AG04450 (cell line): ENCODE results near the gene LECT2. TPM values are rescaled to one million over a fixed set of nuclear protein-coding genes. Genes with fewer than 3 reads are reported as not detected.

ENCODE experiments used
- CTCF ChIA-PET: fragments of 300-600, 350-600 bp; formaldehyde crosslinking; extraction: SDS; loops from one replicate; lab custom pipeline; 2022; ENCODE audit warnings: antibody characterized with exemption, inconsistent platforms; lab: Charles Lee
- POLR2A ChIA-PET: fragments of 350-600 bp; formaldehyde crosslinking; extraction: SDS; loops from one replicate; lab custom pipeline; 2021; ENCODE audit warnings: antibody characterized with exemption, inconsistent platforms; lab: Yijun Ruan, JAX
- DNase-seq: peaks from one replicate; pipeline ENCODE4 v3.0.0-alpha.2; 2011; ENCODE audit warnings: low read depth, low spot score
- H3K27ac ChIP-seq: one replicate; pipeline ENCODE4 v1.5.1; 2012; ENCODE audit warnings: low read depth, low read length, control low read depth
- H3K27me3 ChIP-seq: one replicate; pipeline ENCODE4 v1.6.0; 2012; ENCODE audit warnings: low read length; ENCODE audit not compliant: control insufficient read depth, insufficient read depth
- H3K4me3 ChIP-seq: 2 replicates; pipeline ENCODE4 v1.5.1; 2011; ENCODE audit warnings: mild to moderate bottlenecking, low read depth, low read length, control low read depth
- H3K9me3 ChIP-seq: 2 replicates; pipeline ENCODE4 v1.5.1; 2012; ENCODE audit warnings: low read length; ENCODE audit not compliant: control insufficient read depth, insufficient read depth
- CTCF ChIP-seq: IDR thresholded peaks from 2 replicates; pipeline ENCODE4 v1.5.1; 2011; ENCODE audit warnings: low read depth, low read length, control low read depth, inconsistent platforms
- polyA plus RNA-seq: library from polyadenylated mRNA; depleted of rRNA; stranded (reverse); fragments of >200 nt; gene quantifications from 2 replicates; pipeline ENCODE4 v1.2.3, GENCODE V29; 2011

LECT2 gene
- polyA plus RNA-seq, 1 experiment = not detected

DNA sequence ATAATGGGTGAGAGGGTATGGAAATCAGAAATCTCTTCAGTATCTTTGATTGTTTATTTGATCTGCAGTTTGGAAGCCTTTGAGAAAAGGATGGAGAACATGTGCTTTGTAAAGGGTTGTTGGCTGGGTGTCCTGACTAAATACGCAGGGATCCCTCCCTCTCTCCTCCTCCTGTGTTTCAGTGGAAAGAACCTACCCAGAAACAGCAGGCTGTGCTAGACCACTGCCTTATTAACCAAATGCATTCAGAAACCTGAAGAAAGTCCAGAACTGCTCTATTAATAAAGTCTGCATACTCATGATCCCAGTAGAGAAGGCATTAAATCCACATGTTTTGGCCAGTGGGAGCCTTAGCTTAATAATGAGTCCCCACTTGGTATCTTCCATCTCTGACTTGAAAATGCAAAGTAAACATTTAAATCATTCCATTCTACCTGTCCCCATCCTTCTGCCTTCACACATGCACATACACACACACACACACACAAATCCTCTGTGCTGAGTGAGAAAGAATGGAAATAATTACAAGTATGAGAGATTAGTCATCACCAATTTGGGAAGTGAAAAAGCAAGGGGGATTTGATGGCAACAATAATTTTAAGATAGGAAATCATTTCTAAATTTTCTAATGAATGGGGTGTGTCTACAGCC, 10.0 kb upstream of the LECT2 start:
- ChIA-PET CTCF (no interaction called here), POLR2A (no interaction called here)
- DNase-seq = no peak

GRCh38 chr5:135955525-135955924, 742 bp upstream of the LECT2 start:
- ChIA-PET POLR2A (no interaction called here), CTCF (interaction anchor here (1.3 to 2.3 kb wide), 2 partner anchors 11 to 103 kb away, joined by 3 to 19 read pairs; no protein-coding TSS in a partner anchor)
- Histone ChIP-seq H3K4me3 (no peak overlapping the region), H3K27me3 (no peaks in the 10 kb centered on the region), H3K27ac (no peak overlapping the region), H3K9me3 (no peaks in the 10 kb centered on the region)
- TF ChIP-seq CTCF = no peak
- DNase-seq = no peak

More for the DNA sequence above, 10.0 kb upstream of the LECT2 start:
- TF ChIP-seq CTCF = peak; percentile 26; the same call in 1 of the 2 replicates
- Histone ChIP-seq H3K27me3 (no peaks in the 10 kb centered on the region), H3K27ac (no peak overlapping the region), H3K4me3 (no peak overlapping the region), H3K9me3 (no peaks in the 10 kb centered on the region)

DNA sequence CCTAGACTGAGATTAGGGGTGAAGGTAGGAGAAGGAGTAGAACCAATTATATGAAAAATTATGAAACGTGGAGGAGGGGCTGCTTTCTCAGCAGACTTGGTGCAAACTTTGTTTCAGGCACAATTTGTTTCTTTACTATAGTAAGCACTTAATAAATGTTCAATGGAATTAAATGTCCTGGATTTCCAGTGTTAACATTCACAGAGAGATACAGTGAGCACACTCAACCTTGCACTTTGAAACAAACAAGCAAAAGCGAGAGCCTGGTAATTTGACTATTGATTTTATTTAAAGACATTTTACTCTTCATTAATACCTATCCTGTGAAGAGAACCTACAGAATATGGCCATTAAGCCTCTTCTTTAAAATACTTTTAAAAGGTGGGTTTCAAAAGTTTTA, 933 bp downstream of the LECT2 start:
- ChIA-PET POLR2A (no interaction called here), CTCF (no interaction called here)
- no peaks in the 10 kb centered on the region for H3K9me3 ChIP-seq
- H3K27me3 ChIP-seq = no peaks in the 10 kb centered on the region
- DNase-seq = no peak
- H3K27ac ChIP-seq = no peak overlapping the region
- TF ChIP-seq CTCF = no peak
- no peak overlapping the region for H3K4me3 ChIP-seq

DNA sequence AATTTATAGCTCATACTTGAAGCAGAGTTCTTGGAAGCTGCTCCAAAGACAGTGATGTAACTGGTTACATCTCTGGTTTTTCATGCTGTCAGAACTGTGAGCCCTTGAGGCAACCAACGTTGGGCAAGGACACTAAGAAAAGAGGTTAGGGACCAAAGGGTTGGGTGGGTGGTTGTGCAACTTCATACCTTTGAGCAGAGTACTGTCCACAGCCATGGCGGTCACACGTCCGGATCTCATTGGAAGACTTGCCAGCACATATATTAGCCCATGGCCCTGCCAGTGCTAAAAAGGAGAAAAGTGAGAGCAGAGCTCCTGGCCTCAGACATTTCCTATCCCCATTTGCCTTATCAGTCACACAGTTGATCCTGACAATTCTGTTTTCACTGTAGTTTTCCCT, 2.1 kb downstream of the LECT2 start:
- H3K27ac ChIP-seq = no peak overlapping the region
- no peaks in the 10 kb centered on the region for H3K27me3 ChIP-seq
- no peaks in the 10 kb centered on the region for H3K9me3 ChIP-seq
- CTCF ChIA-PET = interaction anchor here (0.5 to 0.7 kb wide), 2 partner anchors 7 to 99 kb away, joined by 3 to 4 read pairs; no protein-coding TSS in a partner anchor
- no peak for DNase-seq
- H3K4me3 ChIP-seq = no peak overlapping the region
- POLR2A ChIA-PET = no interaction called here
- no peak for TF ChIP-seq CTCF

- ChIA-PET POLR2A (no interaction called here), CTCF (interaction anchor here (2.2 kb wide), 1 partner anchor 63 kb away, joined by 5 read pairs; no protein-coding TSS in a partner anchor)
- no peaks in the 10 kb centered on the region for H3K9me3 ChIP-seq
- TF ChIP-seq CTCF = no peak
- H3K27me3 ChIP-seq = no peaks in the 10 kb centered on the region
- no peak overlapping the region for H3K4me3 ChIP-seq
- H3K27ac ChIP-seq = no peak overlapping the region
- DNase-seq = no peak
Measured at GRCh38 chr5:135951807-135952206, 3.0 kb downstream of the LECT2 start.
